Ishikawa (cell line): ENCODE measurements around the gene TINAGL1.
A peak's percentile ranks its signal among the peaks of the same experiment; 100 is the strongest.

Experiments used
- CEBPB ChIP-seq: IDR thresholded peaks from 2 replicates; pipeline ENCODE4 v1.6.1; 2012
- CREB1 ChIP-seq: IDR thresholded peaks from 2 replicates; pipeline ENCODE4 v1.6.1; 2012; ENCODE audit warnings: low read depth
- EGR1 ChIP-seq: IDR thresholded peaks from 2 replicates; pipeline ENCODE4 v1.6.1; 2012
- EP300 ChIP-seq: IDR thresholded peaks from 2 replicates; pipeline ENCODE4 v1.6.1; 2012; ENCODE audit warnings: borderline replicate concordance
- FOXM1 ChIP-seq: IDR thresholded peaks from 2 replicates; pipeline ENCODE4 v1.6.1; 2012; ENCODE audit warnings: low read depth, borderline replicate concordance
- NFIC ChIP-seq: IDR thresholded peaks from 2 replicates; pipeline ENCODE4 v1.6.1; 2012
- RAD21 ChIP-seq: IDR thresholded peaks from 2 replicates; pipeline ENCODE4 v1.6.1; 2012; ENCODE audit warnings: low read depth
- TAF1 ChIP-seq: IDR thresholded peaks from 2 replicates; pipeline ENCODE4 v1.6.1; 2012; ENCODE audit warnings: low read depth, mild to moderate bottlenecking
- TCF12 ChIP-seq: IDR thresholded peaks from 2 replicates; pipeline ENCODE4 v1.6.1; 2012; ENCODE audit warnings: low read depth
- TEAD4 ChIP-seq: IDR thresholded peaks from 2 replicates; pipeline ENCODE4 v1.6.1; 2012
- YY1 ChIP-seq: IDR thresholded peaks from 2 replicates; pipeline ENCODE4 v1.6.1; 2012; ENCODE audit warnings: low read depth
- ZBTB7A ChIP-seq: IDR thresholded peaks from 2 replicates; pipeline ENCODE4 v1.6.1; 2012; ENCODE audit warnings: low read depth
- TF ChIP-seq, protein P1 (sequence below): IDR thresholded peaks from 2 replicates; pipeline ENCODE4 v1.6.1; 2012
- TF ChIP-seq, protein P2 (sequence below): IDR thresholded peaks from 2 replicates; pipeline ENCODE4 v1.6.1; 2012
- TF ChIP-seq, protein P3 (sequence below): IDR thresholded peaks from 2 replicates; pipeline ENCODE4 v1.6.1; 2012; ENCODE audit warnings: low read depth, mild to moderate bottlenecking

TINAGL1 gene, protein sequence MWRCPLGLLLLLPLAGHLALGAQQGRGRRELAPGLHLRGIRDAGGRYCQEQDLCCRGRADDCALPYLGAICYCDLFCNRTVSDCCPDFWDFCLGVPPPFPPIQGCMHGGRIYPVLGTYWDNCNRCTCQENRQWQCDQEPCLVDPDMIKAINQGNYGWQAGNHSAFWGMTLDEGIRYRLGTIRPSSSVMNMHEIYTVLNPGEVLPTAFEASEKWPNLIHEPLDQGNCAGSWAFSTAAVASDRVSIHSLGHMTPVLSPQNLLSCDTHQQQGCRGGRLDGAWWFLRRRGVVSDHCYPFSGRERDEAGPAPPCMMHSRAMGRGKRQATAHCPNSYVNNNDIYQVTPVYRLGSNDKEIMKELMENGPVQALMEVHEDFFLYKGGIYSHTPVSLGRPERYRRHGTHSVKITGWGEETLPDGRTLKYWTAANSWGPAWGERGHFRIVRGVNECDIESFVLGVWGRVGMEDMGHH

DNA sequence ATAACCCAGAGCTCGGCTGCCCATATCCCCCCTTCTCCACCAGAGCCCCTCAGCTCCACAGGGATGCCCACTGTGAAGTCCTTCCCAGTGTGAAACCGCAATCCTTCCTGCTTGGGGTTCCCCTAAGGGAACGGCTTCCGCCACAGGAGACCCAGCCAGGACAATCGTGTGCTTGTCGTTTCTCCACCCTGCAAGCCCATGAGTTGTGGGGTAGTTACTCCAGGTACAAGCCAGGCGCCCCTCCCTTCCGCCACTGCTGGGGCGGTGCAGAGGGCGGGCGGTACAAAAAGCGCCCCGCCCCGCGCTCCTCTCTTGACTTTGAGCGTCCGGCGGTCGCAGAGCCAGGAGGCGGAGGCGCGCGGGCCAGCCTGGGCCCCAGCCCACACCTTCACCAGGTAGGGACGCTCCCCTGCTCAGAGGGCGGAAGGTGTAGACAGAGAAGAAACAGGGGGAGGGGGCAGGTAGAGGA, at the start of gene TINAGL1:
Gene TINAGL1, plus strand, starts transcription at position 315 of the 469 bp plus-strand sequence. CDS start 634 bp downstream, outside the sequence.
- TF ChIP-seq TAF1 (peak; percentile 47; the same call in 1 of the 2 replicates), EGR1 (0 out of 2 replicates have a peak, but pooled peaks have one; percentile 28), YY1 (0 out of 2 replicates have a peak, but pooled peaks have one; percentile 18), CEBPB (no peak)

DNA sequence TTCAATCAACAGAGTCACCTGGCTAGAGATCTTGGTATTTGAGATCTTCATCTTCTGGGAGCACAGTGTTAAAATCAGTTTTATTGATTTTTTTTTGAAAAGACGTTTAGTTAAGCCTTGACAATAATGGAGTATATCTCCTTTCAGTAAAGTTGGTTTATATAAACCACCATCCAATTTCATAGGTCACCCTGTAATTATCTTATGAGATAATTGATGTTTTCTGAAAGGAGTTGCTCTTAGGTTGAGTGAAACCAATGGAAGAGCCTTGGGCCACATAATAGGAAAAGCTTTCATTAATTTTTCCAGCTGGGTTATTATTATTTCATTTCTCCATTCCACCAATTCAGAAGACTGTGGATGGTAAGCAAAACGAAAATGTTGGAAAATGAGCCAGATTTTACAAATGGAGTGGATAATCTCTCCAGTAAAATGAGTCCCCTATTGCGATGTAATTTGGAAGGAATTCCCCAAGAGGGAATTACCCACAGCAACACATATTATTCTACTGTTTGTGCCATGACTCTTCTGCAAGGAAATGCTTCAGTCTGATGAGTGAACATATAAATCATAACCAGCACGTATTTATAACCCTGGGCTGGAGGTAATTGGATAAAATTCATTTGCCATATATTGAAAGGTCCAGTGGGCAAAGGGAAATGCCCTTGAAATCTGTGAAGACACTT, 46.2 kb upstream of the TINAGL1 start:
- no peak for TF ChIP-seq TEAD4
- TF ChIP-seq YY1 = no peak
- TF ChIP-seq RAD21 = no peak

DNA sequence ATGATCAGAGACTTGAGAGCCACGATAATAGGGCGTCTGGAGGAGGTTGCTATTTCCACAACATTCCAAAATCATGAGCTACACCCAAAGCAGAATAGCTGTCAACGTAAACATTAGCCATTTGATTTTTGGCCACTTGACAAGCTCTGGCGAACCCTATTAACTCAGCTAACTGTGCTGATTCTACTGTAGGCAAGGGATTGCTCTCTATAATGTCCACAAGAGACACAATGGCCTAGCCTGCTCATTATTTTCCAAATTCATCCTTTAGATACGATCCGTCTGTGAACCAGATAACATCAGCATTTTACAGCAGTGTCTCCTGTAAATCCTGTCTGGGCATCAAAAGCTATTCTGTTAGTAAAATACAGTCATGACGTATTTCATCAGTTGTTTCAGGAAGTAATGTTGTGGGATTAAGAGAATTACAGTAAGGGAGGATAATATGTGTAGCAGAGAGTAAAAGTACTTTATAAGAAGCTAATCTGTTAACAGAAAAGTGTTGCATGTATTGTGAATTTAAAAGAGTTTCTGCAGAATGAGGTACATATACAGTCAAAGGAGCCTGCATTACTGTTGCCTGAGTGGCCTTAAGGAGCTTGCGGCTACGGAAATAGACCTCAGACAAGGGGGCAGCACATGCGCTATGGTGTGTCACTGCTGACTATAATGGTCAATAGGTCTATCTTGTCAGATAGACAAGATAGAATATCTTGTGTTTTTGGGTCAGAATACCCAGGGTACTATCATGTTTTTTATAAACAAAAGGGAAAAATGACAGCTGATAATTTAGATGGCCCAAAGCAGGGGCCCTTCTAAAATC, 44.9 kb upstream of the TINAGL1 start:
- TF ChIP-seq NFIC (no peak), YY1 (no peak), FOXM1 (no peak), TAF1 (no peak), TCF12 (no peak), RAD21 (no peak), TEAD4 (no peak)
- TF ChIP-seq, protein P1, sequence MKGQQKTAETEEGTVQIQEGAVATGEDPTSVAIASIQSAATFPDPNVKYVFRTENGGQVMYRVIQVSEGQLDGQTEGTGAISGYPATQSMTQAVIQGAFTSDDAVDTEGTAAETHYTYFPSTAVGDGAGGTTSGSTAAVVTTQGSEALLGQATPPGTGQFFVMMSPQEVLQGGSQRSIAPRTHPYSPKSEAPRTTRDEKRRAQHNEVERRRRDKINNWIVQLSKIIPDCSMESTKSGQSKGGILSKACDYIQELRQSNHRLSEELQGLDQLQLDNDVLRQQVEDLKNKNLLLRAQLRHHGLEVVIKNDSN = no peak

DNA sequence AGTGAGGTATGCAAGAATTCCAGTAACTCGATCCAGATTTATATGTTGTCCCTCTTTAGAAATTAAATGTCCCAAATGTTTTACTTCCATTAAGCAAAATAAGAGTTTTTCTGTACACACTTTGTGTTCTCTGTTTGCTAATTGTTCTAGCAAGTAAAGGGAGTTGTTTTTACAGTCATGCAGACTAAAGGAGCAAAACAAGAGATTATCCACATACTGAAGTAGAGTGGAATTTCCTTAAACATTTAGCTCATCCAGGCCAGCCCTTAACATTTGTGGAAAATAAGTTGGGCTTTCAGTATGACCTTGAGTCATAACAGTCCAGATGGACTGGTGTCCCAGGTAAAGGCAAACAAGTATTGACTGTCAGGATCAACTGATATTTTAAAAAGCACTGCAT, 44.1 kb upstream of the TINAGL1 start:
- TF ChIP-seq EP300 = no peak

DNA sequence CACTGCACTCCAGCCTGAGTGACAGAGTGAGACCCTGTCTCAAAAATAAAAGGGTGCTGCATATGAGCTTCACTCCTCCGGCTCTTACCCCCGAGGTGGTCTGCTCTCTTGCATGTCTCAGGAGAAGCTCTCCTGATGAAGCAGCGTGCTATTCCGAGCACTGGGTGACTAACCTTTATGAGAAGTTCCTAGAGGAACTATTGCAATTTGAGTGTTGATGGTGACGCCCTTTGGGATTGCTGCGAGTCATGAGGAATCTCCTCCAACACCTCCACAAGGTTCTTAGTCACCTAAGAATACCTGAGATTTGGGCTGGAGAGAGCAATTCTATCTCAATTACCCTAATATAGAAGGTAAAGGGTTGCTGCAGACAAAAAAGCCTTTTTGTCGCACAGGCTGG, 40.8 kb upstream of the TINAGL1 start:
- no peak for TF ChIP-seq EP300
- TF ChIP-seq TEAD4 = no peak
- TF ChIP-seq CEBPB = no peak
- TF ChIP-seq EGR1 = no peak
- TF ChIP-seq CREB1 = no peak
- no peak for TF ChIP-seq YY1
- no peak for TF ChIP-seq RAD21
- no peak for TF ChIP-seq FOXM1
- no peak for TF ChIP-seq TAF1
- TF ChIP-seq, protein P2, sequence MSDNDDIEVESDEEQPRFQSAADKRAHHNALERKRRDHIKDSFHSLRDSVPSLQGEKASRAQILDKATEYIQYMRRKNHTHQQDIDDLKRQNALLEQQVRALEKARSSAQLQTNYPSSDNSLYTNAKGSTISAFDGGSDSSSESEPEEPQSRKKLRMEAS = no peak
- TF ChIP-seq TCF12 = no peak

DNA sequence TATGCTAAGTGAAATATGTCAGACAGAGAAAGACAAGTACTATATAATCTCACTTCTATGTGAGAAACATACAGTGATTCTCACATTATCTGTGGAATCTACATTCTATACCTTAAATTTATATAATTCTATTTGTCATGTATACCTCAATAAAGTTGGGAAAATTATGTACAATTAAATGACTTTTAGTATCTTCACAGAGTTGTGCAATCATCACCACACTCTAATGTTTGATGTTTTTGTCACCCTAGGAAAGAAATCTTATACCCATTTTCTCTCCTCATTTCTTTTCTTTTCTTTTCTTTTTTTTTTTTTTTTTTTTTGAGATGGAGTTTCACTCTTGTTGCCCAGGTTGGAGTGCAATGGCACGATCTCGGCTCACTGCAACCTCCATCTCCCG, 37.0 kb upstream of the TINAGL1 start:
- no peak for TF ChIP-seq EGR1
- no peak for TF ChIP-seq CEBPB
- TF ChIP-seq TCF12 = no peak
- TF ChIP-seq FOXM1 = no peak
- TF ChIP-seq TEAD4 = no peak
- TF ChIP-seq NFIC = no peak
- TF ChIP-seq CREB1 = no peak
- TF ChIP-seq, protein P3, sequence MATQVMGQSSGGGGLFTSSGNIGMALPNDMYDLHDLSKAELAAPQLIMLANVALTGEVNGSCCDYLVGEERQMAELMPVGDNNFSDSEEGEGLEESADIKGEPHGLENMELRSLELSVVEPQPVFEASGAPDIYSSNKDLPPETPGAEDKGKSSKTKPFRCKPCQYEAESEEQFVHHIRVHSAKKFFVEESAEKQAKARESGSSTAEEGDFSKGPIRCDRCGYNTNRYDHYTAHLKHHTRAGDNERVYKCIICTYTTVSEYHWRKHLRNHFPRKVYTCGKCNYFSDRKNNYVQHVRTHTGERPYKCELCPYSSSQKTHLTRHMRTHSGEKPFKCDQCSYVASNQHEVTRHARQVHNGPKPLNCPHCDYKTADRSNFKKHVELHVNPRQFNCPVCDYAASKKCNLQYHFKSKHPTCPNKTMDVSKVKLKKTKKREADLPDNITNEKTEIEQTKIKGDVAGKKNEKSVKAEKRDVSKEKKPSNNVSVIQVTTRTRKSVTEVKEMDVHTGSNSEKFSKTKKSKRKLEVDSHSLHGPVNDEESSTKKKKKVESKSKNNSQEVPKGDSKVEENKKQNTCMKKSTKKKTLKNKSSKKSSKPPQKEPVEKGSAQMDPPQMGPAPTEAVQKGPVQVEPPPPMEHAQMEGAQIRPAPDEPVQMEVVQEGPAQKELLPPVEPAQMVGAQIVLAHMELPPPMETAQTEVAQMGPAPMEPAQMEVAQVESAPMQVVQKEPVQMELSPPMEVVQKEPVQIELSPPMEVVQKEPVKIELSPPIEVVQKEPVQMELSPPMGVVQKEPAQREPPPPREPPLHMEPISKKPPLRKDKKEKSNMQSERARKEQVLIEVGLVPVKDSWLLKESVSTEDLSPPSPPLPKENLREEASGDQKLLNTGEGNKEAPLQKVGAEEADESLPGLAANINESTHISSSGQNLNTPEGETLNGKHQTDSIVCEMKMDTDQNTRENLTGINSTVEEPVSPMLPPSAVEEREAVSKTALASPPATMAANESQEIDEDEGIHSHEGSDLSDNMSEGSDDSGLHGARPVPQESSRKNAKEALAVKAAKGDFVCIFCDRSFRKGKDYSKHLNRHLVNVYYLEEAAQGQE = no peak
- TF ChIP-seq, protein P2 = no peak
- TF ChIP-seq, protein P1 = no peak
- no peak for TF ChIP-seq ZBTB7A
- no peak for TF ChIP-seq EP300
- TF ChIP-seq RAD21 = no peak
- TF ChIP-seq YY1 = no peak

DNA sequence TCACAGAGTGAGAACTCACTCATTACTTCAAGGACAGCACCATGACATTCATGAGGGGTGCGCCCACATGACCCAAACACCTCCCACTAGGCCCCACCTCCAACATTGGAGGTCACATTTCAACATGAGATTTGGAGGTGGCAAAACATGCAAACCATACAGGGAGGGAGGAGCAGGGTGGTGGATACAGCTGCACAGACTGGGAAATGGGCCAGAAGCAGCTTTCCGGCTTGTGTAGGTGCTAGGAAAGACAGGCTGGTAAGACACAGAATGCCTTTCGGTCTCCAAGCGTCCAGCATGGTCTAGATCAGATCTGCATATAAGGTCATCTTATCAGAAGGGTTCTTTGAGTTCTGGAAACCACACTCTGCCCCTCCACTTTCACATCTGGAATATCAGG, 35.1 kb upstream of the TINAGL1 start:
- TF ChIP-seq ZBTB7A (no peak), EGR1 (no peak), TEAD4 (no peak), CREB1 (no peak), RAD21 (no peak), TCF12 (no peak), YY1 (no peak), CEBPB (no peak), NFIC (no peak), FOXM1 (no peak), TAF1 (no peak), EP300 (no peak)
- TF ChIP-seq, protein P1 = no peak
- TF ChIP-seq, protein P2 = no peak
- TF ChIP-seq, protein P3 = no peak
